K562 (cell line): ENCODE data around the gene PPP3R2. TPM values are rescaled to one million over a fixed set of nuclear protein-coding genes. Genes with fewer than 3 reads are reported as not detected.
"Not testable (repeated sequence)": the region's sequence is repeated elsewhere in the genome, so short reads cannot be mapped to it uniquely, and the experiment has no call there.

Source experiments
- ATAC-seq: fragments of 200-7000 bp; cut with Tn5 transposase; 3 replicates; pipeline ENCODE4 v1.9.1; 2020; ENCODE audit warnings: moderate library complexity
- BruUV-seq: library from RNA; stranded (reverse); fragments of 400-500 nt; replicated peaks from 2 replicates; lab custom pipeline; 2021; lab: Mats Ljungman, UMichigan
- CTCF ChIA-PET: fragments of 300-600 bp; formaldehyde crosslinking; extraction: SDS; loops from one replicate; lab custom pipeline; 2021; ENCODE audit warnings: low intra/inter-chr PET ratio; lab: Yijun Ruan, JAX
- POLR2A ChIA-PET: fragments of 300-600, 350-650 bp; sonication (Branson Sonifier 250); formaldehyde crosslinking; extraction: SDS; loops from one replicate; lab custom pipeline; 2021; ENCODE audit warnings: antibody characterized with exemption, inconsistent platforms; lab: Yijun Ruan, JAX
- DNase-seq, 4 experiments: peaks; one replicate each; pipeline versions ENCODE4 v3.0.0 to v3.0.0-alpha.2; 2011 to 2018; ENCODE audit warnings: low spot score in 3 of 4, mixed read lengths in 3 of 4; ENCODE audit errors: extremely low read depth in 1 of 4
- FAIRE-seq: peaks from 2 replicates; lab custom pipeline; 2011; peaks lifted over from hg19 to GRCh38; lab: Jason Lieb, UNC
- H2AFZ ChIP-seq: 2 replicates; pipeline ENCODE4 v1.6.0; 2011; ENCODE audit warnings: low read depth, low read length, control low read depth, inconsistent platforms
- H3K27ac ChIP-seq: fragments of 200-600 bp; 3 replicates; pipeline ENCODE4 v1.8.0; 2011; ENCODE audit warnings: low read depth, mild to moderate bottlenecking, control low read depth, inconsistent platforms, low read length, moderate library complexity, mixed read lengths; ENCODE audit errors: extremely low read depth
- H3K27me3 ChIP-seq, 2 experiments: fragments of 300-600 bp in 1 of 2; 2 replicates in 1 of 2; 3 replicates in 1 of 2; pipeline versions ENCODE4 v1.6.0 to v1.8.0; 2011; ENCODE audit warnings: inconsistent platforms in 2 of 2, low read length in 2 of 2, mild to moderate bottlenecking in 1 of 2, mixed read lengths in 1 of 2, moderate library complexity in 1 of 2; ENCODE audit not compliant: control insufficient read depth in 2 of 2, insufficient read depth in 2 of 2
- H3K36me3 ChIP-seq: fragments of 300-600 bp; 3 replicates; pipeline ENCODE4 v1.8.0; 2011; ENCODE audit warnings: mild to moderate bottlenecking, low read length, inconsistent platforms; ENCODE audit not compliant: control insufficient read depth, insufficient read depth
- H3K4me1 ChIP-seq, 2 experiments: fragments of 200-600 bp in 1 of 2; replicated peaks in 1 of 2; 2 replicates in 1 of 2; 3 replicates in 1 of 2; pipeline versions ENCODE4 v1.5.1 to v1.8.0; 2011; ENCODE audit warnings: inconsistent platforms in 2 of 2, low read length in 2 of 2, mild to moderate bottlenecking in 1 of 2, mixed read lengths in 1 of 2, moderate library complexity in 1 of 2; ENCODE audit not compliant: control insufficient read depth in 2 of 2, insufficient read depth in 2 of 2
- H3K4me2 ChIP-seq: 2 replicates; pipeline ENCODE4 v1.6.1; 2011; ENCODE audit warnings: low read length, control low read depth, inconsistent platforms, mixed read lengths; ENCODE audit not compliant: insufficient read depth
- H3K4me3 ChIP-seq: fragments of 200-600 bp; sonication (generic), shearing (Covaris generic); 2 replicates; pipeline ENCODE4 v1.5.1; 2016; ENCODE audit warnings: control low read depth, inconsistent platforms
- H3K79me2 ChIP-seq: fragments of 200-600 bp; 3 replicates; pipeline ENCODE4 v1.8.0; 2011; ENCODE audit warnings: low read length, inconsistent platforms; ENCODE audit not compliant: control insufficient read depth, insufficient read depth
- H3K9ac ChIP-seq, 2 experiments: 2 replicates each; pipeline versions ENCODE4 v1.6.0 to v1.6.1; 2011; ENCODE audit warnings: low read depth in 2 of 2, low read length in 2 of 2, control low read depth in 1 of 2, inconsistent platforms in 1 of 2, mild to moderate bottlenecking in 1 of 2, mixed read lengths in 1 of 2; ENCODE audit not compliant: insufficient read depth in 1 of 2
- H3K9me1 ChIP-seq: one replicate; pipeline ENCODE4 v1.6.0; 2011; ENCODE audit warnings: inconsistent platforms, mild to moderate bottlenecking, low read length, moderate library complexity; ENCODE audit not compliant: control insufficient read depth, insufficient read depth
- H3K9me3 ChIP-seq: replicated peaks from 2 replicates; pipeline ENCODE4 v1.5.1; 2011; ENCODE audit warnings: low read depth, low read length, inconsistent platforms; ENCODE audit not compliant: control insufficient read depth, insufficient read depth
- H4K20me1 ChIP-seq: replicated peaks from 2 replicates; pipeline ENCODE4 v1.6.1; 2011; ENCODE audit warnings: low read length, inconsistent platforms, mixed read lengths; ENCODE audit not compliant: control insufficient read depth, insufficient read depth
- ATF3 ChIP-seq, 2 experiments: fragments of 450-650 bp in 1 of 2; sonication (generic) in 1 of 2; formaldehyde crosslinking in 1 of 2; IDR thresholded peaks in 1 of 2; conservative IDR thresholded peaks in 1 of 2; 2 replicates each; pipeline versions ENCODE4 v1.6.1 to v1.8.1; 2016 to 2023; ENCODE audit warnings: mild to moderate bottlenecking in 2 of 2, moderate library complexity in 2 of 2, inconsistent platforms in 1 of 2, missing genetic modification reagents in 1 of 2
- DLX4 ChIP-seq: fragments of 250-450 bp; sonication (Bioruptor Pico); IDR thresholded peaks from 2 replicates; pipeline ENCODE4 v1.6.1; 2021; ENCODE audit warnings: mild to moderate bottlenecking
- ELK3 ChIP-seq: fragments of 450-650 bp; formaldehyde crosslinking; IDR thresholded peaks from 2 replicates; pipeline ENCODE4 v1.4.0; 2020; ENCODE audit warnings: mild to moderate bottlenecking
- HDAC8 ChIP-seq: fragments of 450-650 bp; IDR thresholded peaks from 2 replicates; pipeline ENCODE4 v1.6.1; 2016; ENCODE audit warnings: mild to moderate bottlenecking, missing genetic modification characterization, moderate library complexity, missing compliant biosample characterization
- HLTF ChIP-seq: fragments of 450-650 bp; IDR thresholded peaks from 2 replicates; pipeline ENCODE4 v1.6.1; 2016
- SRSF9 ChIP-seq: fragments of 200-400 bp; formaldehyde crosslinking; IDR thresholded peaks from 2 replicates; pipeline ENCODE4 v1.6.1; 2017; ENCODE audit warnings: low read depth, low read length, borderline replicate concordance
- ZNF77 ChIP-seq: fragments of 250-450 bp; sonication (Bioruptor Pico); IDR thresholded peaks from 2 replicates; pipeline ENCODE4 v1.5.0; 2020
- WGBS: fragments of 100-300 bp; shearing (Covaris generic); methylation state at CpG from one replicate; pipeline ENCODE4 v1.1.6; 2016; ENCODE audit warnings: low coverage, mixed read lengths; ENCODE audit not compliant: insufficient coverage; ENCODE audit errors: missing lambda C conversion rate; 5-methylcytosine and 5-hydroxymethylcytosine counted together
- in situ Hi-C: fragments of 300-500 bp; cut with MboI; formaldehyde crosslinking; loops from 4 replicates; pipeline ENCODE4 v1.15.0; 2018; ENCODE audit warnings: inconsistent platforms, mixed read lengths
- intact Hi-C: fragments of 100-400 bp; cut with micrococcal nuclease; formaldehyde crosslinking; loops from 2 replicates; pipeline ENCODE4 v1.14.2; 2022
- polyA plus RNA-seq, 8 experiments: library from polyadenylated mRNA; depleted of rRNA in 4 of 8; stranded (reverse) in 5 of 8; unstranded in 3 of 8; fragments of >200 nt; fragmentation: Nextera tagmentation in 2 of 8; fragmentation: Illumina TruSeq in 1 of 8; extraction: Ambion mirVana in 2 of 8; extraction: Trizol in 1 of 8; gene quantifications; 2 replicates each; pipeline versions ENCODE4 v1.2.1 to v1.2.3, GENCODE V29; 2011 to 2014; ENCODE audit warnings: inconsistent platforms in 1 of 8, missing spikeins in 1 of 8
- total RNA-seq, 7 experiments: library from RNA; depleted of rRNA in 6 of 7; stranded (reverse); fragments of >200 nt in 6 of 7; fragmentation: Illumina TruSeq in 2 of 7; extraction: Trizol in 2 of 7; gene quantifications; 2 replicates each; pipeline versions ENCODE4 v1.2.1 to v1.2.3, GENCODE V29; 2011 to 2021; ENCODE audit warnings: low replicate concordance in 1 of 7

Gene PPP3R2
- total and polyA plus RNA-seq, 9 of the 15 experiments (the other 6 are each of a cell fraction or from before 2014, with no cell fraction given) = not detected

GRCh38 chr9:101549472-101550098 lies 45.2 kb downstream of the PPP3R2 start (continued):
- TF ChIP-seq ATF3 (IDR thresholded peaks at IDR 0.05) = peak; percentile 15; the same call in 1 of the 2 replicates
- not testable (repeated sequence) for TF ChIP-seq ATF3 (CRISPR knock-in tag; conservative IDR thresholded peaks at IDR 0.05)

GRCh38 chr9:101543098-101543735 lies 51.6 kb downstream of the PPP3R2 start:
- Histone ChIP-seq H3K9ac (no peak overlapping the region), H3K9me3 (no peaks in the 10 kb centered on the region), H2AFZ (no peak overlapping the region), H3K27ac (no peak overlapping the region), H3K4me1 (no peaks in the 10 kb centered on the region), H3K36me3 (peaks cover 61% of the 10 kb centered on the region; the same call in 2 of the 3 replicates), H3K4me2 (no peak overlapping the region), H4K20me1 (no peaks in the 10 kb centered on the region), H3K27me3 (no peaks in the 10 kb centered on the region), H3K4me3 (no peak overlapping the region), H3K9me1 (no peaks in the 10 kb centered on the region), H3K79me2 (no peaks in the 10 kb centered on the region)
- FAIRE-seq = no peak
- intact Hi-C loops = no loop called here
- no peak for DNase-seq
- 96% methylated on average over 14 of the region's 14 CpGs for WGBS
- in situ Hi-C loops = loop anchor here (25.0 kb wide), 1 partner anchor 831 kb away; no protein-coding TSS in a partner anchor
- ChIA-PET POLR2A (no interaction called here), CTCF (no interaction called here)
- no peak for ATAC-seq
- BruUV-seq = no TSS peak
- no peak for TF ChIP-seq HLTF
- TF ChIP-seq DLX4 (CRISPR knock-in tag) = no peak
- TF ChIP-seq ELK3 = no peak
- no peak for TF ChIP-seq HDAC8 (tag)
- TF ChIP-seq ZNF77 (CRISPR knock-in tag) = no peak
- no peak for TF ChIP-seq SRSF9

Other genes starting within 250 kb of the PPP3R2 start
- gene BAAT, start 210.0 kb downstream of the PPP3R2 start, total RNA-seq (2014; rRNA removed) = 0.24 and 0.32 TPM in 2 replicates
- 0.26 and 0.40 TPM in 2 replicates for gene BAAT, start 210.0 kb downstream of the PPP3R2 start, total RNA-seq (2014; rRNA removed; fragmentation: Illumina TruSeq; extraction: Trizol)
- 0.25 and 0.26 TPM in 2 replicates for gene BAAT, start 210.0 kb downstream of the PPP3R2 start, total RNA-seq (2015; rRNA removed; fragmentation: Illumina TruSeq; extraction: Trizol)
- 0.27 and 0.36 TPM in 2 replicates for gene BAAT, start 210.0 kb downstream of the PPP3R2 start, total RNA-seq (2021)
- gene BAAT, start 210.0 kb downstream of the PPP3R2 start, polyA plus RNA-seq (2011; rRNA removed) = 0.17 and 0.23 TPM in 2 replicates
- gene BAAT, start 210.0 kb downstream of the PPP3R2 start, polyA plus RNA-seq (2014; fragmentation: Illumina TruSeq; extraction: Trizol) = 0.25 and 0.33 TPM in 2 replicates
- under 1 TPM; 0.53 to 0.76 TPM for gene BAAT, start 210.0 kb downstream of the PPP3R2 start, polyA plus RNA-seq (2014; fragmentation: Nextera tagmentation; extraction: Ambion mirVana)
- 0.28 and 0.88 TPM in 2 replicates for gene BAAT, start 210.0 kb downstream of the PPP3R2 start, polyA plus RNA-seq (2014; rRNA removed)
- 17.5 and 21.8 TPM in 2 replicates for gene MRPL50, start 196.4 kb downstream of the PPP3R2 start, total RNA-seq (2014; rRNA removed)
- gene MRPL50, start 196.4 kb downstream of the PPP3R2 start, total RNA-seq (2014; rRNA removed; fragmentation: Illumina TruSeq; extraction: Trizol) = 37.5 and 42.5 TPM in 2 replicates
- gene MRPL50, start 196.4 kb downstream of the PPP3R2 start, total RNA-seq (2015; rRNA removed; fragmentation: Illumina TruSeq; extraction: Trizol) = 34.0 and 37.4 TPM in 2 replicates
- gene MRPL50, start 196.4 kb downstream of the PPP3R2 start, total RNA-seq (2021) = 19.7 and 21.9 TPM in 2 replicates
- 34.4 and 46.7 TPM in 2 replicates for gene MRPL50, start 196.4 kb downstream of the PPP3R2 start, polyA plus RNA-seq (2011; rRNA removed)
- 31.9 and 36.9 TPM in 2 replicates for gene MRPL50, start 196.4 kb downstream of the PPP3R2 start, polyA plus RNA-seq (2014; fragmentation: Illumina TruSeq; extraction: Trizol)
- gene MRPL50, start 196.4 kb downstream of the PPP3R2 start, polyA plus RNA-seq (2014; fragmentation: Nextera tagmentation; extraction: Ambion mirVana) = 100 to 1,000 TPM in 1 of 2 experiments, 10 to 100 TPM in 1; 80.1 to 107 TPM
- 20.4 and 26.8 TPM in 2 replicates for gene MRPL50, start 196.4 kb downstream of the PPP3R2 start, polyA plus RNA-seq (2014; rRNA removed)
- gene ZNF189, start 196.1 kb downstream of the PPP3R2 start, total RNA-seq (2014; rRNA removed) = 6.1 and 6.3 TPM in 2 replicates
- 12.8 and 13.7 TPM in 2 replicates for gene ZNF189, start 196.1 kb downstream of the PPP3R2 start, total RNA-seq (2014; rRNA removed; fragmentation: Illumina TruSeq; extraction: Trizol)
- 15.3 and 15.6 TPM in 2 replicates for gene ZNF189, start 196.1 kb downstream of the PPP3R2 start, total RNA-seq (2015; rRNA removed; fragmentation: Illumina TruSeq; extraction: Trizol)
- 7.4 and 8.5 TPM in 2 replicates for gene ZNF189, start 196.1 kb downstream of the PPP3R2 start, total RNA-seq (2021)
- 4.7 and 6.0 TPM in 2 replicates for gene ZNF189, start 196.1 kb downstream of the PPP3R2 start, polyA plus RNA-seq (2011; rRNA removed)
- 9.0 and 10.7 TPM in 2 replicates for gene ZNF189, start 196.1 kb downstream of the PPP3R2 start, polyA plus RNA-seq (2014; fragmentation: Illumina TruSeq; extraction: Trizol)
- gene ZNF189, start 196.1 kb downstream of the PPP3R2 start, polyA plus RNA-seq (2014; fragmentation: Nextera tagmentation; extraction: Ambion mirVana) = 1 to 10 TPM; 2.4 to 3.5 TPM
- 6.4 TPM in 2 replicates for gene ZNF189, start 196.1 kb downstream of the PPP3R2 start, polyA plus RNA-seq (2014; rRNA removed)
- gene ALDOB, start 159.2 kb downstream of the PPP3R2 start, total RNA-seq (2014; rRNA removed) = not detected in 2 replicates
- not detected in 2 replicates for gene ALDOB, start 159.2 kb downstream of the PPP3R2 start, total RNA-seq (2014; rRNA removed; fragmentation: Illumina TruSeq; extraction: Trizol)
- not detected in 2 replicates for gene ALDOB, start 159.2 kb downstream of the PPP3R2 start, total RNA-seq (2015; rRNA removed; fragmentation: Illumina TruSeq; extraction: Trizol)
- 0.78 and 0.80 TPM in 2 replicates for gene ALDOB, start 159.2 kb downstream of the PPP3R2 start, total RNA-seq (2021)
- gene ALDOB, start 159.2 kb downstream of the PPP3R2 start, polyA plus RNA-seq (2011; rRNA removed) = not detected in 2 replicates
- gene ALDOB, start 159.2 kb downstream of the PPP3R2 start, polyA plus RNA-seq (2014; fragmentation: Illumina TruSeq; extraction: Trizol) = not detected in 2 replicates
- not detected for gene ALDOB, start 159.2 kb downstream of the PPP3R2 start, polyA plus RNA-seq (2014; fragmentation: Nextera tagmentation; extraction: Ambion mirVana)
- gene ALDOB, start 159.2 kb downstream of the PPP3R2 start, polyA plus RNA-seq (2014; rRNA removed) = not detected in 2 replicates
- gene RNF20, start 61.1 kb downstream of the PPP3R2 start, total RNA-seq (2014; rRNA removed) = 12.7 and 13.9 TPM in 2 replicates
- gene RNF20, start 61.1 kb downstream of the PPP3R2 start, total RNA-seq (2014; rRNA removed; fragmentation: Illumina TruSeq; extraction: Trizol) = 22.9 and 30.4 TPM in 2 replicates
- gene RNF20, start 61.1 kb downstream of the PPP3R2 start, total RNA-seq (2015; rRNA removed; fragmentation: Illumina TruSeq; extraction: Trizol) = 24.3 and 25.0 TPM in 2 replicates
- gene RNF20, start 61.1 kb downstream of the PPP3R2 start, total RNA-seq (2021) = 21.2 and 23.3 TPM in 2 replicates
- gene RNF20, start 61.1 kb downstream of the PPP3R2 start, polyA plus RNA-seq (2011; rRNA removed) = 14.2 and 22.5 TPM in 2 replicates
- gene RNF20, start 61.1 kb downstream of the PPP3R2 start, polyA plus RNA-seq (2014; fragmentation: Illumina TruSeq; extraction: Trizol) = 19.4 and 22.1 TPM in 2 replicates
- gene RNF20, start 61.1 kb downstream of the PPP3R2 start, polyA plus RNA-seq (2014; fragmentation: Nextera tagmentation; extraction: Ambion mirVana) = 10 to 100 TPM in 1 of 2 experiments, 1 to 10 TPM in 1; 5.5 to 11.2 TPM
- gene RNF20, start 61.1 kb downstream of the PPP3R2 start, polyA plus RNA-seq (2014; rRNA removed) = 15.0 and 18.0 TPM in 2 replicates
- gene GRIN3A, start 143.7 kb upstream of the PPP3R2 start, total RNA-seq (2014; rRNA removed) = not detected in 2 replicates
- not detected in 2 replicates for gene GRIN3A, start 143.7 kb upstream of the PPP3R2 start, total RNA-seq (2014; rRNA removed; fragmentation: Illumina TruSeq; extraction: Trizol)
- not detected in 2 replicates for gene GRIN3A, start 143.7 kb upstream of the PPP3R2 start, total RNA-seq (2015; rRNA removed; fragmentation: Illumina TruSeq; extraction: Trizol)
- gene GRIN3A, start 143.7 kb upstream of the PPP3R2 start, total RNA-seq (2021) = not detected in 2 replicates
- not detected in 2 replicates for gene GRIN3A, start 143.7 kb upstream of the PPP3R2 start, polyA plus RNA-seq (2011; rRNA removed)
- gene GRIN3A, start 143.7 kb upstream of the PPP3R2 start, polyA plus RNA-seq (2014; fragmentation: Illumina TruSeq; extraction: Trizol) = not detected in 2 replicates
- under 1 TPM; 0.01 to 0.03 TPM for gene GRIN3A, start 143.7 kb upstream of the PPP3R2 start, polyA plus RNA-seq (2014; fragmentation: Nextera tagmentation; extraction: Ambion mirVana)
- gene GRIN3A, start 143.7 kb upstream of the PPP3R2 start, polyA plus RNA-seq (2014; rRNA removed) = not detected in 2 replicates